ENCODE data around the gene PIK3C3.
"Not testable (repeated sequence)": the region's sequence is repeated elsewhere in the genome, so short reads cannot be mapped to it uniquely, and the experiment has no call there.

The PIK3C3 gene

DNA sequence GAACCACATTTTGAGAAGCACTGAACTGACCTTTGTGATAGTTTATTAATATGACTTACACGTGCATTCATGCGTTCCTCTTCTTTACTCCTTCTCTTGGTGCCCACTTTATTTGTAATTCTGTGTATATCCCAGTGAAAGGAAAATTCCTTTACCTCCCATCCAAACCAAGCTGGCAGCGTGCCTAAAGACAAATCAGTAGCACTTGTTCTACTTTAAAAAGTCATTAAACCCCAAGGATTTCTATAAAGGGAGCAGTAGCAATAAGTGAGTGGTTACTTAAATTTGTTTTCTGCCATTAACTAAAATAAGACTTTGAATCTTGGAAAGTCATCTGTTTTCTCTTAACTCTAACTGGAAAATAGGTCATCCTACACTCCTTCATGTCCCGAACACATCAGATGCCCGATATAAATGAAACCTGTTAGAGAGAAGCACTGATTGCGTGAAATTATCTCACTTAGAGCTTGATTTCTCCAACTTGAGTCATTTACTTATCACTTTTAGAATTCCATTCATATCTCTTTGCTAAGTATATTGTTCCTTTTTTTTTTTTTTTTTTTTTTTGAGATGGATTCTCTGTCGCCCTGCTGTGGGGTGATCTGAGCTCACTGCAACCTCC, 10.7 kb downstream of the PIK3C3 start:
- DNase-seq (ENCODE audit: low read depth in 2 of 2), result no peak

DNA sequence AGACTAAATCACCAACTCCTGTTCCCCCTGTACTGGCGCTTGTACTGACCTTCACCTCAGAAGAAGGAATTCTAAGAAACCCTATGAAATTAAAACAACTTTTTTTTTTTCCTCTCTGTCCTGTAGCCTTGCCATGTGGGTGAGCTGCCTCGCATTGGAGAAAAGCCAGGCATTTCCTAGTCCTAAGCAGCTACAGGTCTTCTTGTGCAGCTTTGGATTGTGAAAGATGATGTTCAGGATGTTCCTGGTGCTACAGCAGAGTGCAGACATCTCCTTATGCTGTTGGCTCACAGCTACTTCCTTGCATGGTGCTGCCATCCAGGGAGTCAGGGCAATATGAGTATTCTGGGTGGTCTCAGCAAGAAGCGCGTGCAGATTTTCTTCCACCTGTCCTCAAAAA, 11.9 kb downstream of the PIK3C3 start:
- DNase-seq (ENCODE audit: low read depth in 2 of 2), result no peak

DNA sequence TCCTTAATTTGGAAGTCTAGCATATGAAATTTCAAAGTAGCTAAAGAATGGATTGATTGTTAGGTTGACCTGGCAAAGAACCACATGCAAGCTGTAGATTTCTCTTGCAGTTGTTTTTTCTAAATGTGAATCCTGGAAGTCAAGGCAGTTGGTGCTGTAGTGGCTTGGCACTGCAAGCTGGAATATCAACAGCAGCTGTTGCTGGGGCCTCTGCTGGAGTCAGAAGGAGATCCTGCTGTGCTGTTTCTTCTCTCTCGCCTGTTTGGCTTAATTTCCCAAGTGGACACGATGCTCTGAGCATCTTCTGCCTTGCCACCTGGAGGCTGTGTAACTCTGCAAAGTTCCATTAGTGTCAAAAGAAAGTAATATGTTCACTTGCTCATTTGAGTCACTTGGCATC, 12.6 kb downstream of the PIK3C3 start:
- no peak for DNase-seq (ENCODE audit: low read depth in 2 of 2)

DNA sequence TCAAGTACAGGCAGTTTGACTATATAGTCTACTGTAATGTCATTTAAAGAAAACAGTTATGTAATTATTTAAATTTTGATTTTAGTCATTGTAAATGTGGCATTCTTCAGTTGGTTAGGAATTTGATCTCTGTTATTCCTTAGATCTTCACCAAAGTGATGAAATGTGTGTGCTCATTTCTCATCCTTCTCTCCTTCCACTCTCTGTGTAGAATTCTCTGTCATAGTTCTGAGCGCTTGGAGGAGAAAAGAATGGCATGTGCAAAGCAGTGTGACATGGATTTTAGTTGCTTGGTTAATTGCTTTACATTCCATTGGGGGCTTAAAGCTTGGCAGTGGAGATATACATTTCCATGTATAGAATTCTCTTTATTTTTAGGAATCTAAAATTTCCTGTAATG, 14.8 kb downstream of the PIK3C3 start:
- DNase-seq (ENCODE audit: low read depth in 2 of 2), result no peak

DNA sequence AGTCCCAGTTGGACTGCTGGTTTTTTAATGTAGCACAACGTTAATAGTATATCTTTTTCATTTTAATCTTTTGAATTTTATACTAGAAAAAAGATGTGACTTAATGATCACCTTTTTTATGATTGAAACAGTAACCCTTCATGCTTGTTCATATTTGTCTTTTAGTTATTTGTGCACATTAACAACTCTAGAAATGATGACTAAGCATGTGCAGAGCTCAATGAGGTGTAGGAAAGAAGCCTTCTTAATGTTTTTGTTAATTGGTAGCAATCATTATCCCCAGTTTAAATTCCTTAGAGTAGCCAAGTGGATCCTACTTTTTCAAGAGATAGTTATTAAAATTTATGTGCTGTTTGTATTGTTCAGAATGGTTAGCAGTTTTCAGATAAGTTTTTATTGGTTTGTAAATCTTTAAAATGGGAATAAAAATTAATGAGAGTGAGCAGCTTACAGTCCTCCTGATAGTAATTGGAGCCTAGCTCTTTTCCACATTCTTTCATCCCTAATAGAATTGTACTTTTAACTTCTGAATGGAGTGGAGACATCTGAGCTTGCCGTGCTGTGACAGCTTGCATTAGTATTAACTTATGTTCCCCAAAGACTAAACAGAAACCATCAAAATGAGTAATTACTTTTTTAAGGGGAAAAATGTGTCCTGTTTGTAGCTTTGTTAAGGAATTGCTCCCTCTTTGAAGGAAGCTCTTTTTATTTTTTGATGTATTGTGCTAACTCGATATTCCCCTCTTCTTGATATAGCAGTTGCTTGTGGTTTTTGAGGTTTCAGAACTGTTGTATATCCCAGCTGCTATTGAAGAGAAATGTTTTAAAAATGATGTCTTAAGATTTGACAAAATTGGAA, 17.3 kb downstream of the PIK3C3 start:
- DNase-seq (ENCODE audit: low read depth in 2 of 2), result no peak

DNA sequence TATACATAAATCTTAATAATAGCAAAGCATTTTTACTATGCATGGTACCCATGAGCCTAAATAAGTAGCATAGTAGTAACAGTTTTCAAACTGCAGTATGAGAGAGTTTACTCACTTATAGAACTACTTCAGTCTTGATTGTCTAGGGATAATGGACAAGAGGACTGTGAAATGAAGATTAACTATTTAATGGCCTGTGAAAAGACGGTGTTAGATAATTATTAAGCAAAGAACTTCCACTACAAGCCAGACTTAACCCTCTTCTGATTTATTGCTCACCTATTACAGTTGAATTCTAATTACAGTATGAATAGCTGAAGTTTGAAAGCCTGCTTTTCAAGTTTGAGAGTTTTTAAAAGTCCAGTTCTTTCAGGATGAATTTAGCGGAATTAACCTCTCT, 18.9 kb downstream of the PIK3C3 start:
- DNase-seq (ENCODE audit: low read depth in 2 of 2), result no peak

DNA sequence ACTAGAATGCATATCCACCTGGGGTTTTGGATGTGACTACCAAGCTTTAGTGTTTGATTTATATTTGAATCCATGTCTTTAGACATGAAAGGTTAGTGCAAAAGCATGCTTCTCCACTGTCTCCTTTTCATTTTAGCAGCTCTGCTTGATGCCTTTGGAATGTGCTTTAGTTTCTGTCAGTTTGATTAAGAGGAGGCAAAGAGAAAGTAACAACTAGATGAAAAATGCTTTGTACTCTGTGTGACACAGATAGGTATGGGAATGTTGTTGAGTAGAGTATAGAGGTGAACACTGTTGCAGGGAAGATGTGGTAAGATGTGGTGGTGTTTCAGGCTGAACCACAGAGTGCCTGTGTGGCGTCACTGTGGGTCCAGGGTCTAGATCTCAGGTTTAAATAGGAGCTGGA, 19.8 kb downstream of the PIK3C3 start:
- DNase-seq (ENCODE audit: low read depth in 2 of 2), result no peak

DNA sequence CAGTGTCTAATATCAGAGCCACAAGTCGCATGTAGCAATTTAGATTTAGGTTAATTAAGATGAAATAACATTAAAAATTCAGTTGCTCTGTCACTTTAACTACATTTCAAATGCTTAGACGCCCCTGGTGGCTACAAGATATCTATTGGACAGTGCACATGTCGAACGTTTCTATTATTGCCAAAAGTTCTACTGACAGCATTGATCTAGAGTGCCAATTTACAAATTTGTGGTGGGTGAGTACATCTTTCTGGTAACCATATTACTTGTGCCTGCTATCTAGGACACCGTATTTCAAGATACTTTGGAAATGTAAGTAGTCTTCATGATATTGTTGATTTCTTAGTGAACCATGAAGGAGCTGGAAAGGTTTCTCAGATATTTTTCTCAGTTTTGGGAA, 20.2 kb downstream of the PIK3C3 start:
- DNase-seq (ENCODE audit: low read depth in 2 of 2), result no peak

DNA sequence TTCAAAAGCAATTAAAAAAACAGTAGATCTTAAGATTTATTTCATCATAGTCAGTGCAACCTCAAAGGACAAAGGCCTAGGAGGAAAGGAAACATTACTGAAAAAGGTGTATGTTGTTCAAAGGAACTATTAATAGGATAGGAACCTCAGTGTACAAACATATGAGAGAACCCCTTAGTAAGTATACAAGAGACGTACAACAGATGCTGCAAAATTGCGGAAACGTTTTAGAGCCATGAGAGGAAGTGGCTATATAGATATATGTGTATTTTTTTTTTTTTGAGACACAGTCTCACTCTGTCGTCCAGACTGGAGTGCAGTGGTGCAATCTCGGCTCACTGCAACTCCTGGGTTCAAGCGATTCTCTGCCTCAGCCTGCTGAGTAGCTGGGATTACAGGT, 22.2 kb downstream of the PIK3C3 start:
- DNase-seq (ENCODE audit: low read depth in 2 of 2), result no peak

DNA sequence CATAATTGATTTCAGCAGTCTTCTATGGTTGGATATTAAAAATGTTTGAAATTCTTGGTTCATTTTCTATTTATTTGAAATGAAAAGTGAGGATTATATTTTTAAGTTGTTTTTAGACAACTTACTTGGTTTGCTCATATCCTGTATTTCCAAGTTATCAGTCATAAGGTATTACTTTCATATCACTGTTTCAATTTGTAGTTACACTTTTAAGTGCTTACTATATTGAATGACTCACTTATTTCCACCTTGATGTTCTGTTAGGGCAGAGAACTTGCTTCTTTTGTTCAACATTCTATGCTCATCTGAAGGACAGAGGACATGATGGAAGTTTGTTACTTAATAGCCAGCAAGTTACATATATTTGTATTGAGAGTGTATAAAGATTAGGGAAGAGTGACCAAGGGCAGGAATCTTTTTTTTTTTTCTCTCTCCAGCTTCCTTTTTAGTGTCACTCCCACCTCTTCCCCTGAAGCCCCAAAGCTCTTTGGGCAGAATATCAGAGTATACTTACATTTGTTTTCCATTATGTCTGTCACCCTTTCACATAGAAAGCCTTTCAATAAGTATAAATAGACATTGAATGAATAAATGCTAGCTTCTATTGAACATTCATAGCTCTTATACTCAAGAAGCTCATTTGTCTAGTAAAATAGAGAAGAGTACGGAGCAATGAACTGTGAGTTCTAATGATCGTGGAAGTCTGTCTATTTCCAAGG, 28.1 kb downstream of the PIK3C3 start:
- no peak for DNase-seq (ENCODE audit: low read depth in 2 of 2)

DNA sequence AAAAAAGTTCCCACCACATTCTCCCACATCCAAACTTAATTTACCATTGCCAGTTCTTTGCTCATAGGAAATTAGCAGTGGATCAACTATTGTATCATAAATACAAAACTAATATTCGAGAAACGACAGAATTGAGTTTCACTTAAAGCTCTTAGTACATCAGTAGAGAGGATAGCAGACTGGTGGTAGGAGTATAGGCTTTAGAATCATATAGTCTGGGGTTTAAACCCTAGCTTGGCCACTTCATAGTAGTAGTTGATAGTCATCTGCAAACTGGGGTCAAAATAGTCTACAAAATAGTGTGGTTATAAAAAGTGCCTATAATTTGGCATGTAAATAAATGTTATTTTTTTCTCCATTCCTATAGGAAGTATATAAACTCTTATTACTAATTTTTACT, 30.9 kb downstream of the PIK3C3 start:
- DNase-seq (ENCODE audit: low read depth in 2 of 2), result no peak

DNA sequence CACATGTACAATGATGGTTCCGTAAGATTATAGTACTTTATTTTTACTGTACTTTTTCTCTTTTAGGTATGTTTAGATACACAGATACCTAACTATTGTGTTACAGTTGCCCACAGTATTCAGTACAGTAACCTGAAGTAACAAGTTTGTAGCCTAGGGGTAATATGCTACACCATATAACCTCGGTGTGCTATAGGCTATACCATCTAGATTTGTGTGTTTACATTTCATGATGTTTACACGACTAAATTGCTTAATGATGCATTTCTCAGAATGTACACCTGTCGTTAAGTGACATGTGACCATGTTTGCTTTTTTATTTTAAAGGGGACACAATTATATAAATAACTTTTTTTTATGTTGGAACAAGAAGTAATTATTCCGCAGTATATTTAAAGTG, 34.5 kb downstream of the PIK3C3 start:
- no peak for DNase-seq (ENCODE audit: low read depth in 2 of 2)

DNA sequence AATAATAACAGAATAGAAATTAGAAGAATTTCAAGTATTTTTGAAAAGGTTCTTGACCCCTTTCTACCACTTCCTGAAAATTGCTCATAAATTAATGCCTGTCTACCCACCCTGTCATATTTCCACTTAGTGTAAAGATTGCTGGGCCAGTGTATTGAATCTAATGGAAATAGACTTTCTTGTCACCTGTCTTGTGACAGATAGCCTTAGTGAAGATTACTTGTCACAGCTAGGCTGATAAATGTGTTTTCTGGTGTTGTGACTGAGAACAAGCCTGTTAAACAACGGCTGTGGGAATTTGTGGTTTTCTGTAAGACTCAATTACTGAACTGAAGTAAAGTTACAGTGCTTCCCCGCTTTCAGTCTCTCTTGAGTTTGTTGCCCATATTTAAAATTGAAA, 37.0 kb downstream of the PIK3C3 start:
- DNase-seq (ENCODE audit: low read depth in 2 of 2), result no peak

DNA sequence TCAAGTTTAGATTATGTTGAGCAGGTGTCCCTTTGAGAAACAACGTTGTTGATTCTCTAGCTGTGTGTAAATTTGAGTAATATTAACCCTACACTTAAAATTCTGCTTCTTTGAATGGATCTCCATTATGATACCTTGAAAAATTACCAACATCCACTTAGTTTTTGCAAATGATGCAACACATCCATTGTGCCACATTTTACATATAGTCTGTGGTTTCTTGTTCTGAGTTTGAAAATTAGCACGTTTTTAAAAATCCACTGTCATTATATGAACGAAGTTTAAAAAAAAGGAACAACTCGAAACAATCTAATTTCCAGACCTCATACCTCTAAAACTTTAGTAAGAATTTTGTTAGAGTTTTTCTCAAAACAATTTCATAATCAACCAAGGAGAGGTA, 37.7 kb downstream of the PIK3C3 start:
- DNase-seq (ENCODE audit: low read depth in 2 of 2), result no peak

DNA sequence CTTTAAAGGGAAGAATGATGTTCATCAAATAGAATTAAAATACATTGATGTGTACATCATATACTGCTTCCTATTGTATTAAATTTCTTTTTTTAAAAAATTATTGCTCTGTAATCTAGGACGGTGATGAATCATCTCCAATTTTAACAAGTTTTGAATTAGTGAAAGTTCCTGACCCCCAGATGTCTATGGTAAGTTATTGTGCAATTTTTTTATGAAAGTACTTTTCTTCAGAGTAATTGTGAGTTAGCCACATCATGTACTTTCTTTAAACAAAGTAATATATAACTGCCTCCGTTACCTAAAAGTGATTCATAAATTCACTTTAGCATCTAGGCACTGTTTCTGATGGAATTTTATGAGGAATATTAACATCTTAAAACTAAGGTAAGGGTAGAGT, 38.1 kb downstream of the PIK3C3 start:
- no peak for DNase-seq (ENCODE audit: low read depth in 2 of 2)

DNA sequence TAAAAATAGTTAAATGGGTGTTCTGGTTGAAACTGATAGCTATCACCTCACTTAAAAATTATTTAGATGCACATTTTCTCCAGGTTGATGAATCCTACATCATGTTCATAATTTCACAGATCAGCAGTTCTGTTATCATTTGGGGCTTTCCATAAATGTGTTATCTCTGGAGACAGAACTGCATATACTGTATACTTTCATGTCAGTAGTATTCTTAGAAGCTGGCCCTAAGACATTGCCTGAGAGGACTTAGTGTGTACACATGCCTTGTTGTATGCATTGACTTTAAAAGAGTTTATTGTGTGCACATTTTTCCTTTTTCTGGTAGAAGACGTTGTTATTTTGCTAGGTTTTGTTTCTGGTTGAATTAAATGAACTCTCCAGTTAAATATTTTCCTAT, 41.0 kb downstream of the PIK3C3 start:
- DNase-seq (ENCODE audit: low read depth in 2 of 2), result no peak

DNA sequence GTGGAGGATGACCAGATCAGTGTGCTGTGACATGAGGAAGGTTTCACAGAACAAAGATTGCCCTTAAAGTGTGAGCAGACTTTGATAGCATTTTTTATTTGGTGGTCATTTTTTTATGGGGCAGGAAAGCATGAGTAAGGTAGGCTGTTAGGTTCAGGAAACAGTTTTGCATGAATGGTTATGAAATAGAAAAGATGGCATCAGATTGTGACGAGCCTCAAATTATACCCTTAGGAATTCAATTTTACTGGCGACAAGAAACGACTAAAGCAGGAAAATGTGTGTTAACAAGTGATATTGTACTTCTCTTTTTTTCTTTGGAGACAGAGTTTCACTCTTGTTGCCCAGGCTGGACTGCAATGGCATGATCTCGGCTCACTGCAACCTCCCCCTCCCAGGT, 44.7 kb downstream of the PIK3C3 start:
- DNase-seq (ENCODE audit: low read depth in 2 of 2), result no peak

DNA sequence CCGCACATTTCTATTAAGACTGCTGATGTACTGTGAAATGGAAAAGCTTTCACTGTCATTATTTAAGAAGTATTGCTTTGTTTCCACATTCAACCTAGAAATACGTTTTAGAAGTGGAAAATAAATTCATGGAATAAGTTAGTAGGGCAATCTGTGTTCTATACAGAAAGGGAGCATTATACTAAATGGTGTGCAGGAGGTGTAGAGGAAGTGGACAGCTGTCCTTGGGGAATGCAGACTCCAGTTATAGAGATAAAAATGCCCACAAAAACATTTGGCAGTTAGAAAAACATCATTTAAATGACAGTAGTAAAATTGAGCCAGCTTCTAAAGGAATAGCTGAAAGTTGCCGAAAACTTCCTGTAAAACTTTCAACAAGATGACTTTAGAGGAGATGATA, 46.8 kb downstream of the PIK3C3 start:
- no peak for DNase-seq (ENCODE audit: low read depth in 2 of 2)

DNA sequence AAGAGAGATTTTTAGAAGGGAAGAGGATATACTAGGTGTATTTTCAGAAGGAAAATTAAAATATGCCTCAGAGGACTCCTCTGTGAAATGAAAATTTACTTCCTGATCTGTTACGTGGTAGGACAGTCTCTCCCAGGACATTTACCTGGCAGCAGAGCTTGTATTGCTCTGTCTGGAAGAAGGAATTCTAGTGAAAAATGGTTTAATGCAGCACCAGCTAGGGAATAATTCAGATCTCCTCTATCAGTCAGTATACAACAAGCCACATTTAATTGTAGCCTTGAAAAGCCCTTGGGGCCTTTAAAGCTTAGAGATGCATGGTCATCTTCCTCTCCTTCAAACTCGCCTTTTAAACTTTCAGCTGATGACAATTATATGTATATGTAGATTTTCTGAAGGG, 49.6 kb downstream of the PIK3C3 start:
- no peak for DNase-seq (ENCODE audit: low read depth in 2 of 2)

DNA sequence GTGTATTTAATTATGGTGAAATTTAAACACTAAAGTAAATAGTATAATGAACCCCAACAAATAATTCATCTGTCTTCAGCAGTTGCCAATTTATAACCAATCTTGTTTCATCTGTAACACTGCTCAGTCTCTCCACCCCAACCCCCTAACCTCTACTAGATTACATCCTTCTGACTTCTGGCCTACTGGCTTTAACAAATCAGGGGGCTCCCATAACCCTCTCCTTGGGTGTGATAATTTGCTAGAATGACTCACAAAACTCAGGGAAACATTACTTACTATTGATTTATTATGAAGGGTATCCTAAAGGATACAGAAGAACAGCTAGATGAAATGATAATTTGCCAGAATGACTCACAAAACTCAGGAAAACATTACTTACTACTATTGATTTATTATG, 50.7 kb downstream of the PIK3C3 start:
- DNase-seq (ENCODE audit: low read depth in 2 of 2), result no peak

DNA sequence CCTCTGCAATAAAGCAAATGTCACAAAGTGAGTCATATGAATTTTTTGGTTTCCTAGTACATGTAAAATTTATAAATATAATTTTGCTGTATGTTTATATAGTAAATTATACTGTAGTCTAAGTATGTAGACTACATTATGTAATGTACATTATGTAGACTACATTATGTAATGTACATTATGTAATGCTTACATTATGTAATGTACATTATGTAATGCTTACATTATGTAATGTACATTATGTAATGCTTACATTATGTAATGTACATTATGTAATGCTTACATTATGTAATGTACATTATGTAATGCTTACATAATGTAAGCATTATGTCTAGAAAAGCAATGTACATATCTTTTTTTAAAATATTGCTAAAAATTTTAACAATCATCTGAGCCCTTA, 54.4 kb downstream of the PIK3C3 start:
- DNase-seq (ENCODE audit: low read depth in 2 of 2), result not testable (repeated sequence)

DNA sequence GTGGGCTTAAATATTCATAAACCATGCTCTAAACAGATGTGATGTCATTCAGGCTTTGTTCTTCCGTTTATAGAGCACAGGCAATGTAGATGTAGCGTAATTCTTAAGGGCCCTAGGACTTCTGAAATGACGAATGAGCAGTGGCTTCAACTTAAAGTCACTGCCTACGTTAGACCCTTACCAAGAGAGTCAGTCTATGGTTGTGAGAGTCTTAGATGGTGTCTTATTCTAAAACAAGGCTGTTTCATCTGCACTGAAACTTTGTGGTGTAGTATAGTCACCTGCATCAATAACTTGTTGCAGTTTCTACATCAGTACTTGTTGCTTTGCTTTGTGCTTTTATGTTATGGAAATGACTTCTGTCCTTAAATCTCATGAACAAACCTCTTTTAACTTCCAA, 56.0 kb downstream of the PIK3C3 start:
- no peak for DNase-seq (ENCODE audit: low read depth in 2 of 2)

DNA sequence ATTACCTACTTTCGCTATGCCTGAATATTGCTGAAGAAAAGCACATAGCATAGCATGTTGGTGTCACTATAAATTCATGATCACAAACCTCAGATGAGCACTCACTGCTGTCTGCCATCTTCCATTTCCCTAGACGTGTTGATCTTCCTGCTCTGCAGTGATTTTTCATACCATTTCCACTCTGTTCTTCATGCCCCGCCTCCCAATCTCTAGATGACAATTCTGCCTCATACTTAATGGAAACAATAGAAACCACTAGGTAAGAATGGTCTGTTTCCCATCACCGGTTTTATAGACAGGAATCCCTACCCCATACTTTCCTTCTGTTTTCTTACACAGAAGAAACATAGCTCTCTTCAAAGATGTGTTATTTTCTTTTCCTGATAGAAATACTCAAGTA, 63.8 kb downstream of the PIK3C3 start:
- DNase-seq (ENCODE audit: low read depth in 2 of 2), result no peak

Data from stimulated activated CD4-positive, alpha-beta T cell treated with anti-CD3 and anti-CD28 coated beads, Interleukin-1b, Interleukin-23, amount 100 ng/mL, for 4 hours (primary cell).